GM19468 (cell line): Measurements from ENCODE around the gene CORO2A.

Experiments used
- ATAC-seq: cut with Tn5 transposase; IDR thresholded peaks from one replicate; pipeline ENCODE4 v1.9.1; 2021; ENCODE audit warnings: mild to moderate bottlenecking, moderate library complexity, moderate number of reproducible peaks; ENCODE audit not compliant: unreplicated experiment; ENCODE audit errors: extremely low read depth

The CORO2A gene, protein sequence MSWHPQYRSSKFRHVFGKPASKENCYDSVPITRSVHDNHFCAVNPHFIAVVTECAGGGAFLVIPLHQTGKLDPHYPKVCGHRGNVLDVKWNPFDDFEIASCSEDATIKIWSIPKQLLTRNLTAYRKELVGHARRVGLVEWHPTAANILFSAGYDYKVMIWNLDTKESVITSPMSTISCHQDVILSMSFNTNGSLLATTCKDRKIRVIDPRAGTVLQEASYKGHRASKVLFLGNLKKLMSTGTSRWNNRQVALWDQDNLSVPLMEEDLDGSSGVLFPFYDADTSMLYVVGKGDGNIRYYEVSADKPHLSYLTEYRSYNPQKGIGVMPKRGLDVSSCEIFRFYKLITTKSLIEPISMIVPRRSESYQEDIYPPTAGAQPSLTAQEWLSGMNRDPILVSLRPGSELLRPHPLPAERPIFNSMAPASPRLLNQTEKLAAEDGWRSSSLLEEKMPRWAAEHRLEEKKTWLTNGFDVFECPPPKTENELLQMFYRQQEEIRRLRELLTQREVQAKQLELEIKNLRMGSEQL

GRCh38 chr9:98192503-98193335, at the start of gene CORO2A:
Gene CORO2A (minus strand): TSS chr9:98192637. CDS start chr9:98157660, 34,977 bp downstream.
- no peak for ATAC-seq

DNA sequence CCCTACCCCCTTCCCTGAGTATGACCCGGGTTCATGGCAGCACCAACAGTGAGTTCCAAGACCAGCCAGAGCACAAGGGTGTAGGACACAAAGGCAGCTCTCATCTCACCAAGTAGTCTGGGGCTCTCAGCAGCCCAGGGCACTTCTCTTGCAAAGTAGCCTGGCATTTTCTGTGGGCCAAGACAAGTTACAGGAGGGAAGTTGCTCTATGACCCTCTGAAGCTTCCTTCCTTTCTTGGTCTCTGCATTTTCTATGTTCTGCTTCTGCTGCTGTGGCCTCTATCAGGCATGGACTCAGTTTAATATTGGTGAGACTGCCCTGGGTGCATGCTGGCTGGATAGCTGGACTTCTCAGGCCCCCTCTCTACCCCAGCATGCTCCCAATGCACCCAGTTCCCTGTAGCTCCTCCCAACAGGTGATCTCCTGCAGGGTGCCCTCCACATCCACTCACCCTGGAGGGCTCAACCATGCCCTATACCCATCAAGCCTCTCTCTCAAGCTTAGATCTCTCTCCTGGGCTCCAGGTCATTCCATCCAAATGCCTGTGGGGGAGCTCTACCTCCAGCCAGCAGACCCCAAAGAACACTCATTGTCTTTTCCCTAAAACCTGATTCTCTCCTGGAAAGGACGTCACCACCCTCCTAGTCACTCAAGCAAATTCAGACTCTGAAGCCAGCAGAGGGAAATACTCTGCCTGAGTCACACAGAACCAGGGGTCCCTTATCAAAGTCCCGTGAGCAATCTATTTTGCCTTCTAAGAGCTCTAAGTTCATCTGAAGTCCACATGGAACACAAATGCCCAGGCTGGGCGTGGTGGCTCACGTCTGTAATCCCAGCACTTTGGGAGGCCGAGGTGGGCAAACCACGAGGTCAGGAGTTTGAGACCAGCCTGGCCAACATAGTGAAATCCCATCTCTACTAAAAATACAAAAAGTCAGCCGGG, 49.2 kb upstream of the CORO2A start:
- ATAC-seq = no peak

DNA sequence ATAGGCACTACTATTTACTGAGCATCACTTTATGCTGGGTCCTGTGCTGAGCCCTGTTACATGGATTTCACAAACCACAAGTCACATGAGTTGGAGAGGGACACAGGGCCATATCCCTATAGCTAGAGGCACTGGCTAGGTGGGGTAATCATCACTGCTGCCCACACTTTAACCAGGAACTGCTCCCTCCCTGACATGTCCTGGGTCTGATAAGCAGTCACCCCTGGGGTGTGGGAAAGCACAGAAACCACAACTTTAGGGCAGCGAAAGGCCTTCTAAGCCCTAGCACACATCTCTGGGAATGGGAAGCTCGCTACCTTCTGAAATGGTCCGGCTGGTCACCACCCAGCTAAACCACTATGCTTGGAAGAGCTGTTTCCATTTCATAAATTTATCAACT, 48.0 kb upstream of the CORO2A start:
- ATAC-seq = no peak

GRCh38 chr9:98236901-98237487, 44.6 kb upstream of the CORO2A start:
- ATAC-seq = no peak

DNA sequence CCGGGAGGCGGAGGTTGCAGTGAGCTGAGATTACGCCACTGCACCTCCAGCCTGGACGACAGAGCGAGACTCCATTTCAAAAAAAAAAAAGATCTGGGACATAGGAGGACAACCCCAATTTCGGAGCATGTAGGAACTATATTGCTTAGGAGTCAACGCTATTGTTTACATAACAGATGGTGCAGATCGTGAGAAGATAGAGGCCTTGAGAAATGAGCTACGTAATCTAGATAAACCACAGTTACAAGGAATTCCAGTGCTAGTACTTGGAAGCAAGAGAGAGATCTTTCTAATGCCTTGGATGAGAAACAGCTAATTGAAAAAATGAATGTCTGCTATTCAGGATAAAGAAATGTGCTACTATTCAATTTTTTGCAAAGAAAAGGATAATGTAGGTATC, 42.7 kb upstream of the CORO2A start:
- no peak for ATAC-seq

- no peak for ATAC-seq
Observed at GRCh38 chr9:98234245-98234825, 41.9 kb upstream of the CORO2A start.

DNA sequence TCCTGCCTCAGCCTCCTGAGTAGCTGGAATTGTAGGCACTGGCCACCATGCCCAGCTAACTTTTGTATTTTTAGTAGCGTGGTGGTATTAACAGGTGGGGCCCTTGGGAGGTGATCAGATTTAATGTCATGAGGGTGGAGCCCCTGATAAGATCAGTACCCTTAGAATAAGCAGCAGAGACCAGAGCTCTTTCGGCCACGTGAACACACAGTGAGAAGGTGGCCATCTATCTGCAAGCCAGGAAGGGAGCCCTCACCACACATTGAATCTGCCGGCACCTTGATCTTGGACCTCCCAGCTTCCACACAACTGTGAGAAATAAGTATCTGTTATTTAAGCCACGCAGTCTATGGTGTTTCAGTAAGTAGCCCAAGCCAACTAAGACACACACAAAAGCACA, 40.5 kb upstream of the CORO2A start:
- no peak for ATAC-seq

- ATAC-seq = no peak
Observed at GRCh38 chr9:98231770-98232478, 39.5 kb upstream of the CORO2A start.

DNA sequence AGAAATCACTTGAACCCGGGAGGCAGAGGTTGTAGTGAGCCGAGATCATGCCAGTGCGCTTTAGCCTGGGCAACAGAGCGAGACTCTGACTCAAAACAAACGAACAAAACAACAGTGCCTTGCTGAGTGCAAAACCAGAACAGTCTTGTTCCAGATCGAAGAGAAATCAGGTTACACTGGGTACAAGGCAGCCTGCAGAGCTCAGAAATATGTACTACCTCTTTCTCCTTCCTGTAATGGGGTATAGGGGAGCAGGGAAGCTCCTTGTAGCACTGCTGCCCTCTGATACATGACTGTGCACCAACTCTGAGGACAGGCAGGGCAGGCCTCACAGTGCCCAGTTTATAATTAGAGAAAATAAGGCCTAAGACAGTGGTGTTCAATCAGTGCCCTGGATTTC, 38.4 kb upstream of the CORO2A start:
- no peak for ATAC-seq

GRCh38 chr9:98230304-98230703, 37.9 kb upstream of the CORO2A start:
- no peak for ATAC-seq

DNA sequence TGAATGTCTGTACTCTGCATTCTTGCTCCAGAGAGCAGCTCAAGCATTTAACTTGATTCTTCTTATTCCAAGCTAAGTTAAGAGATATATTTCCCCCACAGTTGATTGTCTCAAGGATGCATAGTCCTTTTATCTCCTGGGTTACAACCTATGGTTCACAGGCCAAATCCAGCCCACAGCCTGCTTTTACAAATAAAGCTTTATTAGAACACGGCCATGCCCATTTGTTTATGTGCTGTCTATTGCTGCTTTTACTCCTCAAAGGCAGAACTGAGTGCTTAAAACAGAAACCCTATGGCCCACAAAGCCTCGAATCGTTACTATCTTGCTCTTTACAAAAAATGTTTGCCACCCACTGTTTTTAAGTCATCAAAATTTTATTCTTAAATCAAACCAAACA, 37.2 kb upstream of the CORO2A start:
- ATAC-seq = no peak

- no peak for ATAC-seq
Observed at GRCh38 chr9:98229090-98229395, 36.6 kb upstream of the CORO2A start.

DNA sequence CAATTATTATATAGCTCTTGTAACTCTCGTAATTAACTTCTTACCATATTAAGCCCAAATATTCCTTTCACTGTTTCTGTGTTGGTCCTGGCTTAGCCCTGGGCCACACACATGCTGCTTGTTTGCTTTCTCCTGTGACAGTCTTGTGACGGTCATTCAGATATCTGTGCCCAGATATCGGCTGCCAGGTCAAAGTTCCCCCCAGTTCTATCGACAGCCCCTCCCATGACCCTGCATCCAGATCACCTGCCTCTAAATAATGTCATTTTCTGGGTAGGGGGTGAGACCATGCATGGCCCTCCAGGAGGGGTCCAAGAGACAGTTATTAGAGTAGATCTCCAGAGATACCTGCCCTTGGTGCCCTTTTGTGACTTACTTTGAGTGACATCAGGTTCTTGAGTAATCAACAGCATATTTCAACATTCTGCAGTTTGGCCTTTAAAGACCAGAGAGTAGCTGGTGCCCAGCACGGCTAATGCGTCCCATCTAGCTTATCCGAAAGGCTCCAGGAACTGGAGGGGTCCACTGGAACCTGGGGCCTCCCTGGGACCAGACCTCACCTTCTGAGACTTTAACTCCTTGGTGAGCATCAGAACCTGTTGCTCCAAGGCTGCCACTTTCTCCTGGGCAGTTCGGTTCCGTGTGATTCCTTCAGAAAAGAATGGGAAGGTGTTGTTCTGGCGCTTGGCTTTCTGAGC, 36.1 kb upstream of the CORO2A start:
- no peak for ATAC-seq

GRCh38 chr9:98227883-98228282, 35.4 kb upstream of the CORO2A start:
- no peak for ATAC-seq

DNA sequence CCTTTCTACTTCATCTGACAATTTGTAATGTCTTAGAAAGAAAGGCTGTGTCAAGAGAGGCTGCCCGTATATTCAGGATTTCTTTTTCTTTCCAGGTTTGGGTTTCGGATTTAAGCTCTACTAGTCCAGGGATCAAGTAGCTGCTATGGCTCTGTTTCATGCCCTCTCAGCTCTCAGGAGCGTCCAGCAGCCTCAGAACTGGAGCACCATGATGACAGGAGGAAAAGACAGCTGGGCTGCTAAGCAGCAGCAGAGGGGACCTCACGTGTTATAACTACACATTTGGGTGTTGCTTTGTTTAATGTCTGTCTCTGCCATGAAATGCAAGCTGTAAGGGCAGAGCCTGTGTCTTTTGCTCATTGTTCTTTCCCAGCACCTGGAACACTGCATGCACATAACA, 34.5 kb upstream of the CORO2A start:
- no peak for ATAC-seq

DNA sequence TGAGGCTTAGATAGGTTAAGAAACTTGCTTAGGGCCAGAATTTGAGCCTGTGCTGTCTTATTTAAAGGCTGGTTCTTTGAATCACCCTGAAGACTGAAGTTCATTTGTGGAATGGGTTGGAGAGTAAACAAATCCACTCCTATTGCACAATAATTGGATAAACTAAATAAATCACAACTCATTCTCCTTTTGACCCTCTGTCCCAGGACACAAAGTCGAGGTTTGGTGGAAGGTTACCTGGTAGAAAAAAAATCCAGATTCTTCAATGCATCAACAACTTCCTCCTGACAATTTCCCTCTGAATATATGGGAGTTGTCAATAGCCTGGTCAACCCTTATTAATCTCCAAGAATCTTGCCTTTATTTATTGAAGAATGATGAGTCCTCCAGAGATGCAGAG, 34.1 kb upstream of the CORO2A start:
- no peak for ATAC-seq

GRCh38 chr9:98225015-98225442, 32.6 kb upstream of the CORO2A start:
- ATAC-seq = no peak
